NB4 (cell line): Measurements from ENCODE around the gene PPY.

ENCODE experiments used
- CTCF ChIP-seq: IDR thresholded peaks from one replicate; pipeline ENCODE4 v1.5.1; 2012; ENCODE audit warnings: low read depth, low read length
- MAX ChIP-seq: IDR thresholded peaks from 2 replicates; pipeline ENCODE4 v1.6.1; 2011; ENCODE audit warnings: low read depth, low read length
- POLR2A ChIP-seq: IDR thresholded peaks from 2 replicates; pipeline ENCODE4 v1.6.1; 2011; ENCODE audit warnings: mild to moderate bottlenecking; ENCODE audit not compliant: insufficient read length; ENCODE audit errors: extremely low read depth

DNA sequence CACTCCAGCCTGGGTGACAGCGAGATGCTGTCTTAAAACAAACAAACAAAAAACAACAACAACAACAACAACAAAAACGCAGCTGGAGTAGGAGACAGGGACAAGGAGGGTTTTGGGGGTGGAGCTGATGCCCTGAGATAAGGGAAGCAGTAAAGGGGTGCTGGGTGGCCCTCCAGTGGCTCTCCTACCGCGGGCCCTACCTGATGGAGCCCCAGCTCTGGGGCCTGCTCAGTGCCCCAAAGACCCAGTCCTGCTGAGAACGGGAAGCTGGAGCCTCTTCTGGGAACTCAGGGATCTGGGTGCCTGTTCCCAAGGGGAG lies 40.9 kb upstream of the PPY start:
- no peak for TF ChIP-seq CTCF
- no peak for TF ChIP-seq MAX
- no peak for TF ChIP-seq POLR2A
